WTC11 (cell line): ENCODE data around the gene NUAK1. TPM values are rescaled to one million over a fixed set of nuclear protein-coding genes. Genes with fewer than 3 reads are reported as not detected.

ENCODE experiments used
- ATAC-seq: fragments of 200-7000 bp; cut with Tn5 transposase; 2 replicates; pipeline ENCODE4 v1.10.0; 2021; ENCODE audit warnings: mild to moderate bottlenecking, moderate library complexity
- CTCF ChIA-PET: fragments of 300-600 bp; sonication (Branson Sonifier 250); formaldehyde crosslinking; loops from one replicate; lab custom pipeline; 2021; ENCODE audit warnings: antibody characterized with exemption; lab: Charles Lee
- POLR2A ChIA-PET: fragments of 350-600 bp; sonication (Branson Sonifier 250); formaldehyde crosslinking; loops from one replicate; lab custom pipeline; 2021; ENCODE audit warnings: antibody characterized with exemption; lab: Charles Lee
- DNase-seq: peaks from one replicate; pipeline ENCODE4 v3.0.0; 2021; ENCODE audit warnings: low spot score
- H3K27ac Mint-ChIP-seq: 2 replicates; pipeline ENCODE4 v1.8.0; 2021; ENCODE audit warnings: mixed read lengths
- H3K27me3 Mint-ChIP-seq: 2 replicates; pipeline ENCODE4 v1.8.0; 2021; ENCODE audit warnings: low read depth, mild to moderate bottlenecking, moderate library complexity, mixed read lengths
- H3K36me3 Mint-ChIP-seq: 2 replicates; pipeline ENCODE4 v1.8.0; 2021; ENCODE audit warnings: mixed read lengths
- H3K4me1 Mint-ChIP-seq: 2 replicates; pipeline ENCODE4 v1.8.0; 2022; ENCODE audit warnings: mixed read lengths
- H3K4me3 Mint-ChIP-seq: 2 replicates; pipeline ENCODE4 v1.8.0; 2021; ENCODE audit warnings: mild to moderate bottlenecking, moderate library complexity, mixed read lengths
- H3K9me3 Mint-ChIP-seq: 2 replicates; pipeline ENCODE4 v1.8.0; 2021; ENCODE audit warnings: mixed read lengths
- AFF4 ChIP-seq: sonication (generic); formaldehyde crosslinking; IDR thresholded peaks from 2 replicates; pipeline ENCODE4 v1.8.1; 2023; ENCODE audit warnings: mild to moderate bottlenecking, missing genetic modification reagents, borderline replicate concordance
- AR ChIP-seq: fragments of 250-450 bp; sonication (Bioruptor Pico); IDR thresholded peaks from 2 replicates; pipeline ENCODE4 v1.9.0; 2021; ENCODE audit warnings: mild to moderate bottlenecking
- ATF1 ChIP-seq: sonication (generic); formaldehyde crosslinking; IDR thresholded peaks from 2 replicates; pipeline ENCODE4 v1.8.1; 2023; ENCODE audit warnings: mild to moderate bottlenecking, moderate library complexity, missing genetic modification reagents
- CTCF ChIP-seq: fragments of 200-600 bp; IDR thresholded peaks from 2 replicates; pipeline ENCODE4 v1.8.0; 2022; ENCODE audit warnings: antibody characterized with exemption
- NFATC4 ChIP-seq: fragments of 250-450 bp; sonication (Bioruptor Pico); IDR thresholded peaks from 2 replicates; pipeline ENCODE4 v1.9.0; 2021; ENCODE audit warnings: mild to moderate bottlenecking
- NR2C2 ChIP-seq: sonication (generic); formaldehyde crosslinking; IDR thresholded peaks from 2 replicates; pipeline ENCODE4 v1.8.0; 2022; ENCODE audit warnings: mild to moderate bottlenecking, missing genetic modification reagents
- NR3C1 ChIP-seq: sonication (generic); formaldehyde crosslinking; conservative IDR thresholded peaks from 2 replicates; pipeline ENCODE4 v1.8.1; 2023; ENCODE audit warnings: low read depth, mild to moderate bottlenecking, missing genetic modification reagents
- RELA ChIP-seq: sonication (generic); formaldehyde crosslinking; IDR thresholded peaks from 2 replicates; pipeline ENCODE4 v1.8.1; 2022; ENCODE audit warnings: missing genetic modification reagents, mild to moderate bottlenecking, borderline replicate concordance
- RORB ChIP-seq: fragments of 250-450 bp; sonication (Bioruptor Pico); IDR thresholded peaks from 2 replicates; pipeline ENCODE4 v1.9.0; 2021; ENCODE audit warnings: mild to moderate bottlenecking
- SMAD4 ChIP-seq: sonication (generic); formaldehyde crosslinking; IDR thresholded peaks from 2 replicates; pipeline ENCODE4 v1.8.0; 2022; ENCODE audit warnings: mild to moderate bottlenecking, missing genetic modification reagents
- SP1 ChIP-seq: sonication (generic); formaldehyde crosslinking; conservative IDR thresholded peaks from 2 replicates; pipeline ENCODE4 v1.8.1; 2022; ENCODE audit warnings: missing genetic modification reagents
- USF1 ChIP-seq: sonication (generic); formaldehyde crosslinking; IDR thresholded peaks from 2 replicates; pipeline ENCODE4 v1.8.0; 2022; ENCODE audit warnings: mild to moderate bottlenecking, missing genetic modification reagents
- ZNF416 ChIP-seq: fragments of 250-450 bp; sonication (Bioruptor Pico); IDR thresholded peaks from 2 replicates; pipeline ENCODE4 v1.9.0; 2021; ENCODE audit warnings: mild to moderate bottlenecking, inconsistent platforms
- total RNA-seq: library from RNA; stranded (reverse); gene quantifications from 3 replicates; pipeline ENCODE4 v1.2.3, GENCODE V29; 2021
- TF ChIP-seq, protein P1 (sequence below): sonication (generic); formaldehyde crosslinking; IDR thresholded peaks from 2 replicates; pipeline ENCODE4 v1.8.1; 2022; ENCODE audit warnings: low read depth, missing genetic modification reagents, borderline replicate concordance
- TF ChIP-seq, protein P2 (sequence below): fragments of 250-450 bp; sonication (Bioruptor Pico); IDR thresholded peaks from 2 replicates; pipeline ENCODE4 v1.9.0; 2021; ENCODE audit warnings: mild to moderate bottlenecking, borderline replicate concordance
- TF ChIP-seq, protein P3 (sequence below): sonication (generic); formaldehyde crosslinking; IDR thresholded peaks from 2 replicates; pipeline ENCODE4 v1.8.1; 2023; ENCODE audit warnings: mild to moderate bottlenecking, moderate library complexity, missing genetic modification reagents
- TF ChIP-seq, protein P4 (sequence below): sonication (generic); formaldehyde crosslinking; conservative IDR thresholded peaks from 2 replicates; pipeline ENCODE4 v1.8.1; 2022; ENCODE audit warnings: mild to moderate bottlenecking, missing genetic modification reagents

Gene NUAK1
- total RNA-seq, 1 experiment from 2014 or later, result 15.9 TPM

- Mint-ChIP-seq H3K27me3 (no peaks in the 10 kb centered on the region; the same call in 1 of the 2 replicates), H3K36me3 (peaks cover 5% of the 10 kb centered on the region)
- TF ChIP-seq, protein P1, sequence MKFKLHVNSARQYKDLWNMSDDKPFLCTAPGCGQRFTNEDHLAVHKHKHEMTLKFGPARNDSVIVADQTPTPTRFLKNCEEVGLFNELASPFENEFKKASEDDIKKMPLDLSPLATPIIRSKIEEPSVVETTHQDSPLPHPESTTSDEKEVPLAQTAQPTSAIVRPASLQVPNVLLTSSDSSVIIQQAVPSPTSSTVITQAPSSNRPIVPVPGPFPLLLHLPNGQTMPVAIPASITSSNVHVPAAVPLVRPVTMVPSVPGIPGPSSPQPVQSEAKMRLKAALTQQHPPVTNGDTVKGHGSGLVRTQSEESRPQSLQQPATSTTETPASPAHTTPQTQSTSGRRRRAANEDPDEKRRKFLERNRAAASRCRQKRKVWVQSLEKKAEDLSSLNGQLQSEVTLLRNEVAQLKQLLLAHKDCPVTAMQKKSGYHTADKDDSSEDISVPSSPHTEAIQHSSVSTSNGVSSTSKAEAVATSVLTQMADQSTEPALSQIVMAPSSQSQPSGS (CRISPR knock-in tag), result no peak
- TF ChIP-seq ATF1 (CRISPR knock-in tag), result no peak
- TF ChIP-seq USF1 (CRISPR knock-in tag), result no peak
- TF ChIP-seq, protein P2, sequence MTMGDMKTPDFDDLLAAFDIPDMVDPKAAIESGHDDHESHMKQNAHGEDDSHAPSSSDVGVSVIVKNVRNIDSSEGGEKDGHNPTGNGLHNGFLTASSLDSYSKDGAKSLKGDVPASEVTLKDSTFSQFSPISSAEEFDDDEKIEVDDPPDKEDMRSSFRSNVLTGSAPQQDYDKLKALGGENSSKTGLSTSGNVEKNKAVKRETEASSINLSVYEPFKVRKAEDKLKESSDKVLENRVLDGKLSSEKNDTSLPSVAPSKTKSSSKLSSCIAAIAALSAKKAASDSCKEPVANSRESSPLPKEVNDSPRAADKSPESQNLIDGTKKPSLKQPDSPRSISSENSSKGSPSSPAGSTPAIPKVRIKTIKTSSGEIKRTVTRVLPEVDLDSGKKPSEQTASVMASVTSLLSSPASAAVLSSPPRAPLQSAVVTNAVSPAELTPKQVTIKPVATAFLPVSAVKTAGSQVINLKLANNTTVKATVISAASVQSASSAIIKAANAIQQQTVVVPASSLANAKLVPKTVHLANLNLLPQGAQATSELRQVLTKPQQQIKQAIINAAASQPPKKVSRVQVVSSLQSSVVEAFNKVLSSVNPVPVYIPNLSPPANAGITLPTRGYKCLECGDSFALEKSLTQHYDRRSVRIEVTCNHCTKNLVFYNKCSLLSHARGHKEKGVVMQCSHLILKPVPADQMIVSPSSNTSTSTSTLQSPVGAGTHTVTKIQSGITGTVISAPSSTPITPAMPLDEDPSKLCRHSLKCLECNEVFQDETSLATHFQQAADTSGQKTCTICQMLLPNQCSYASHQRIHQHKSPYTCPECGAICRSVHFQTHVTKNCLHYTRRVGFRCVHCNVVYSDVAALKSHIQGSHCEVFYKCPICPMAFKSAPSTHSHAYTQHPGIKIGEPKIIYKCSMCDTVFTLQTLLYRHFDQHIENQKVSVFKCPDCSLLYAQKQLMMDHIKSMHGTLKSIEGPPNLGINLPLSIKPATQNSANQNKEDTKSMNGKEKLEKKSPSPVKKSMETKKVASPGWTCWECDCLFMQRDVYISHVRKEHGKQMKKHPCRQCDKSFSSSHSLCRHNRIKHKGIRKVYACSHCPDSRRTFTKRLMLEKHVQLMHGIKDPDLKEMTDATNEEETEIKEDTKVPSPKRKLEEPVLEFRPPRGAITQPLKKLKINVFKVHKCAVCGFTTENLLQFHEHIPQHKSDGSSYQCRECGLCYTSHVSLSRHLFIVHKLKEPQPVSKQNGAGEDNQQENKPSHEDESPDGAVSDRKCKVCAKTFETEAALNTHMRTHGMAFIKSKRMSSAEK (CRISPR knock-in tag), result no peak
- no peak for TF ChIP-seq AFF4
- TF ChIP-seq NR3C1, result no peak
- no peak for TF ChIP-seq RELA (CRISPR knock-in tag)
- no peak for TF ChIP-seq ZNF416 (CRISPR knock-in tag)
- TF ChIP-seq CTCF, result no peak
- no peak for TF ChIP-seq SP1 (CRISPR knock-in tag)
- TF ChIP-seq, protein P3, sequence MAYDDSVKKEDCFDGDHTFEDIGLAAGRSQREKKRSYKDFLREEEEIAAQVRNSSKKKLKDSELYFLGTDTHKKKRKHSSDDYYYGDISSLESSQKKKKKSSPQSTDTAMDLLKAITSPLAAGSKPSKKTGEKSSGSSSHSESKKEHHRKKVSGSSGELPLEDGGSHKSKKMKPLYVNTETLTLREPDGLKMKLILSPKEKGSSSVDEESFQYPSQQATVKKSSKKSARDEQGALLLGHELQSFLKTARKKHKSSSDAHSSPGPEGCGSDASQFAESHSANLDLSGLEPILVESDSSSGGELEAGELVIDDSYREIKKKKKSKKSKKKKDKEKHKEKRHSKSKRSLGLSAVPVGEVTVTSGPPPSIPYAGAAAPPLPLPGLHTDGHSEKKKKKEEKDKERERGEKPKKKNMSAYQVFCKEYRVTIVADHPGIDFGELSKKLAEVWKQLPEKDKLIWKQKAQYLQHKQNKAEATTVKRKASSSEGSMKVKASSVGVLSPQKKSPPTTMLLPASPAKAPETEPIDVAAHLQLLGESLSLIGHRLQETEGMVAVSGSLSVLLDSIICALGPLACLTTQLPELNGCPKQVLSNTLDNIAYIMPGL (CRISPR knock-in tag), result no peak
- TF ChIP-seq, protein P4, sequence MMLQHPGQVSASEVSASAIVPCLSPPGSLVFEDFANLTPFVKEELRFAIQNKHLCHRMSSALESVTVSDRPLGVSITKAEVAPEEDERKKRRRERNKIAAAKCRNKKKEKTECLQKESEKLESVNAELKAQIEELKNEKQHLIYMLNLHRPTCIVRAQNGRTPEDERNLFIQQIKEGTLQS (CRISPR knock-in tag), result no peak
- TF ChIP-seq NR2C2 (CRISPR knock-in tag), result no peak
- TF ChIP-seq RORB (CRISPR knock-in tag), result no peak
- TF ChIP-seq NFATC4, result no peak
- no peak for TF ChIP-seq AR (CRISPR knock-in tag)
- no peak for TF ChIP-seq SMAD4 (CRISPR knock-in tag)
These were observed 25.0 kb upstream of the NUAK1 start for GRCh38 chr12:106163712-106164111.

More at GRCh38 chr12:106163712-106164111, 25.0 kb upstream of the NUAK1 start:
- DNase-seq (no peak), ATAC-seq (no peak)
- Mint-ChIP-seq H3K9me3 (peaks cover 32% of the 10 kb centered on the region), H3K4me1 (no peaks in the 10 kb centered on the region), H3K4me3 (no peak overlapping the region), H3K27ac (no peak overlapping the region)
- ChIA-PET CTCF (no interaction called here), POLR2A (no interaction called here)
